MM.1S (cell line): ENCODE measurements around the gene MACROD2.

ENCODE experiments used
- DNase-seq: peaks from one replicate; pipeline ENCODE4 v3.0.0-alpha.2; 2015
- H2AFZ ChIP-seq: fragments of 300-600 bp; sonication (generic); 2 replicates; pipeline ENCODE4 v1.6.0; 2016; ENCODE audit warnings: antibody characterized with exemption, low read length
- H3F3A ChIP-seq: fragments of 300-600 bp; sonication (generic); 2 replicates; pipeline ENCODE4 v1.6.1; 2016; ENCODE audit warnings: mild to moderate bottlenecking, antibody characterized with exemption, low read length, moderate library complexity, mixed read lengths; ENCODE audit not compliant: insufficient read depth
- H3K27ac ChIP-seq: fragments of 300-600 bp; sonication (generic); 2 replicates; pipeline ENCODE4 v1.5.1; 2016; ENCODE audit warnings: mild to moderate bottlenecking, low read length
- H3K27me3 ChIP-seq: fragments of 300-600 bp; sonication (generic); replicated peaks from 2 replicates; pipeline ENCODE4 v1.6.0; 2016; ENCODE audit warnings: low read length; ENCODE audit not compliant: insufficient read depth
- H3K36me3 ChIP-seq: fragments of 300-600 bp; sonication (generic); replicated peaks from 2 replicates; pipeline ENCODE4 v1.6.1; 2016; ENCODE audit warnings: mild to moderate bottlenecking, low read length, mixed read lengths; ENCODE audit not compliant: insufficient read depth
- H3K4me1 ChIP-seq: fragments of 300-600 bp; sonication (generic); 2 replicates; pipeline ENCODE4 v1.6.1; 2016; ENCODE audit warnings: low read length, mixed read lengths
- H3K4me2 ChIP-seq: fragments of 300-600 bp; sonication (generic); 2 replicates; pipeline ENCODE4 v1.6.0; 2016; ENCODE audit warnings: low read depth, low read length
- H3K4me3 ChIP-seq: fragments of 300-600 bp; sonication (generic); 2 replicates; pipeline ENCODE4 v1.5.1; 2016; ENCODE audit warnings: low read length, mixed read lengths
- H3K79me2 ChIP-seq: fragments of 300-600 bp; sonication (generic); 2 replicates; pipeline ENCODE4 v1.6.1; 2016; ENCODE audit warnings: mixed run types, low read length, mixed read lengths
- H3K9ac ChIP-seq: fragments of 300-600 bp; sonication (generic); 2 replicates; pipeline ENCODE4 v1.6.1; 2016; ENCODE audit warnings: low read length, mixed read lengths
- H3K9me2 ChIP-seq: fragments of 300-600 bp; sonication (generic); replicated peaks from 2 replicates; pipeline ENCODE4 v1.6.1; 2016; ENCODE audit warnings: mild to moderate bottlenecking, low read length, mixed read lengths; ENCODE audit not compliant: insufficient read depth
- H3K9me3 ChIP-seq: fragments of 300-600 bp; sonication (generic); replicated peaks from 2 replicates; pipeline ENCODE4 v1.6.1; 2016; ENCODE audit warnings: mild to moderate bottlenecking, low read length, mixed read lengths; ENCODE audit not compliant: insufficient read depth
- H4K20me1 ChIP-seq: fragments of 300-600 bp; sonication (generic); 2 replicates; pipeline ENCODE4 v1.6.1; 2016; ENCODE audit warnings: mild to moderate bottlenecking, low read length, moderate library complexity, mixed read lengths; ENCODE audit not compliant: insufficient read depth
- CTCF ChIP-seq: fragments of 300-600 bp; sonication (generic); IDR thresholded peaks from 2 replicates; pipeline ENCODE4 v1.5.1; 2016; ENCODE audit warnings: antibody characterized with exemption, low read length, mixed read lengths
- EZH2 ChIP-seq: fragments of 300-600 bp; sonication (generic); optimal IDR thresholded peaks from 2 replicates; pipeline ENCODE3; 2017; ENCODE audit warnings: low read depth, mild to moderate bottlenecking, antibody characterized with exemption, low read length, mixed read lengths
- EZH2phosphoT487 ChIP-seq: fragments of 300-600 bp; sonication (generic); IDR thresholded peaks from 2 replicates; pipeline ENCODE4 v1.6.1; 2018; ENCODE audit warnings: antibody characterized with exemption, low read length

The MACROD2 gene

GRCh38 chr20:15814911-15815310 is 1819.6 kb downstream of the MACROD2 start:
- Histone ChIP-seq H3K4me2 (no peak overlapping the region), H3K27ac (no peak overlapping the region), H3K9me3 (no peaks in the 10 kb centered on the region), H3K36me3 (no peaks in the 10 kb centered on the region), H4K20me1 (no peaks in the 10 kb centered on the region), H3K27me3 (no peaks in the 10 kb centered on the region), H3K4me1 (no peaks in the 10 kb centered on the region), H3F3A (no peaks in the 10 kb centered on the region), H3K9ac (no peak overlapping the region), H3K4me3 (no peak overlapping the region), H3K79me2 (no peaks in the 10 kb centered on the region), H3K9me2 (no peaks in the 10 kb centered on the region), H2AFZ (no peak overlapping the region)
- no peak for DNase-seq
- TF ChIP-seq CTCF, result no peak
- no peak for TF ChIP-seq EZH2
- TF ChIP-seq EZH2phosphoT487, result no peak

GRCh38 chr20:15817351-15817750 is 1822.0 kb downstream of the MACROD2 start:
- no peaks in the 10 kb centered on the region for H3K79me2 ChIP-seq
- H3K4me2 ChIP-seq, result no peak overlapping the region
- no peak for DNase-seq
- no peak overlapping the region for H3K4me3 ChIP-seq
- no peak overlapping the region for H3K27ac ChIP-seq
- no peak overlapping the region for H3K9ac ChIP-seq
- TF ChIP-seq CTCF (no peak), EZH2phosphoT487 (no peak), EZH2 (no peak)
- H3F3A ChIP-seq, result no peaks in the 10 kb centered on the region
- no peaks in the 10 kb centered on the region for H3K4me1 ChIP-seq
- H3K36me3 ChIP-seq, result no peaks in the 10 kb centered on the region
- H3K9me2 ChIP-seq, result no peaks in the 10 kb centered on the region
- no peak overlapping the region for H2AFZ ChIP-seq
- H4K20me1 ChIP-seq, result no peaks in the 10 kb centered on the region
- no peaks in the 10 kb centered on the region for H3K27me3 ChIP-seq
- H3K9me3 ChIP-seq, result no peaks in the 10 kb centered on the region

GRCh38 chr20:15818651-15819071 is 1823.3 kb downstream of the MACROD2 start:
- Histone ChIP-seq H3K9me3 (no peaks in the 10 kb centered on the region), H3K79me2 (no peaks in the 10 kb centered on the region), H3K4me3 (no peak overlapping the region), H3F3A (no peaks in the 10 kb centered on the region), H3K4me2 (no peak overlapping the region), H3K36me3 (no peaks in the 10 kb centered on the region), H3K4me1 (no peaks in the 10 kb centered on the region), H3K27me3 (no peaks in the 10 kb centered on the region), H3K27ac (no peak overlapping the region), H2AFZ (no peak overlapping the region), H3K9me2 (no peaks in the 10 kb centered on the region), H3K9ac (no peak overlapping the region), H4K20me1 (no peaks in the 10 kb centered on the region)
- TF ChIP-seq EZH2phosphoT487, result no peak
- no peak for TF ChIP-seq EZH2
- no peak for TF ChIP-seq CTCF
- no peak for DNase-seq
